Measurements from ENCODE around the gene CEACAM18. TPM values are rescaled to one million over a fixed set of nuclear protein-coding genes. Genes with fewer than 3 reads are reported as not detected.

The CEACAM18 gene
- total RNA-seq (2021; fragmentation: NEBNext Ultra II Directional; extraction: Animal tissue kit (Norgen Biotek cat#: 25700)) (not detected in 2 replicates), polyA plus RNA-seq (2011; rRNA removed) (not detected in 2 replicates), polyA minus RNA-seq (2011; rRNA and poly(A)+ RNA removed) (not detected in 2 replicates)
- polyA plus RNA-seq (2011; cell fraction: cytosol; rRNA removed), result not detected
- polyA plus RNA-seq (2011; cell fraction: nucleus; rRNA removed), result not detected
- polyA plus RNA-seq (2012, experiment 1 of 2), result not detected in 4 replicates
- not detected for polyA plus RNA-seq (2012, experiment 2 of 2)
- not detected for polyA plus RNA-seq (2013, experiment 1 of 2)
- polyA plus RNA-seq (2013, experiment 2 of 2), result not detected
- not detected for polyA minus RNA-seq (2011; cell fraction: cytosol; rRNA and poly(A)+ RNA removed)
- not detected for polyA minus RNA-seq (2011; cell fraction: nucleus; rRNA and poly(A)+ RNA removed)
- long read RNA-seq, experiment 1, result 0 reads
- long read RNA-seq, experiment 2, result 0 reads

DNA sequence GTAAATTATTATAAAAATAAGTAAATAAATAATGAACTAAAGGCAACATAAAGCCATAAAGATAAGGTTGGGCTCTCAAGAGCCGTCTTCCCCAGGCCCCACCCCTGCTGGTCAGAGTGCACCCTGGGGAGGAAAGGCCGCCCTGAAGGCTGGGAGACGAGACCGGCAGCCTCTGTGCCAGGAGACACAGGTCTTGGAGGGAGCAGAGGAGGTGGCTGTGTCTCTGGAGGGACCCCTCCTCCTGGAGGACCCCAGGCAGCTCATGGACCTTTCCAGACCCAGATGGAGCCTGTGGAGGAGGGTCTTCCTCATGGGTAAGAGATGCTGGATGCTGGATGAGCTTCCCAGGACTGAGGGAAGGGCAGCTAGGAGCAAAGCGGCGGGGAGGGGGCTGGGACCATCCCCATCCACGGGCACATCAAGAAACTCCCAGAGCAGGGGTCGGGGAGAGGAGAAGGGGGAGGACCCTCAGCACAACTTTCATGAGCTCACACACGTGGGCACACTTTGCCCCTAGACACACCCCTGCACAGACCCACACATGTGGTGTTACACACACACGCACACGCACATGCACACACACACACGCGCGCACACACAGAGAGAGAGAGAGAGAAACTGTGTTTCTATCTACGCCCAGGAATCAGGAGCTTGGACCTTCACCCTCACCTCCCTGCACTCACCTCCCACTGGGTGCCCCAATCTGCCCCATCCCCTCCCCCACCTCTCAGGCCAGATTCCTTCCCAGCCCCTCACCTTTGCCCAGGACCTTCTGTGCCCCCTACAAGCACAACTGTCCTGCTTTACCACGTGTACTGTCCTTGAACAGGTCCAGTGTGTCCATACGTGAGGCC lies at the start of gene CEACAM18:
Gene CEACAM18, plus strand, starts transcription at position 159 of the 854 bp plus-strand sequence.
- Histone ChIP-seq H3K18ac (ENCODE audit: extremely low read depth, low read length) (no peak within 1 kb of the TSS), H3K27me3 (replicated peaks in 1 of 4; ENCODE audit: control insufficient read depth in 3 of 4, extremely low read depth in 1 of 4, insufficient read depth in 3 of 4, low read length in 3 of 4) (no peaks in the 10 kb centered on the region), H3K9ac (replicated peaks in 1 of 4; ENCODE audit: extremely low read depth in 1 of 4, low read depth in 3 of 4, low read length in 3 of 4) (no peak within 1 kb of the TSS), H3K56ac (replicated peaks; ENCODE audit: insufficient read length, low read depth, low read length) (no peak within 1 kb of the TSS), H3K4me1 (replicated peaks in 1 of 4; ENCODE audit: control insufficient read depth in 3 of 4, insufficient read depth in 4 of 4, low read length in 3 of 4) (no peaks in the 10 kb centered on the region), H3K23me2 (ENCODE audit: low read depth, low read length) (no peaks in the 10 kb centered on the region), H3K23ac (ENCODE audit: insufficient read length) (no peak within 1 kb of the TSS), H2BK12ac (ENCODE audit: low read depth, low read length) (no peak within 1 kb of the TSS), H3K36me3 (ENCODE audit: control insufficient read depth in 2 of 4, insufficient read depth in 4 of 4, low read length in 3 of 4) (no peaks in the 10 kb centered on the region), H4K5ac (ENCODE audit: insufficient read length, low read depth, low read length) (no peak within 1 kb of the TSS), H3K9me3 (ENCODE audit: insufficient read depth in 2 of 2, low read depth in 1 of 2, low read length in 1 of 2) (peaks cover 46 to 69% of the 10 kb centered on the region in 2 experiments), H3K14ac (ENCODE audit: insufficient read length) (no peak within 1 kb of the TSS), H2BK120ac (replicated peaks; ENCODE audit: low read depth, low read length) (no peak within 1 kb of the TSS), H4K20me1 (replicated peaks in 1 of 2; ENCODE audit: control insufficient read depth in 1 of 2, insufficient read depth in 2 of 2, low read length in 2 of 2) (no peaks in the 10 kb centered on the region), H2BK5ac (ENCODE audit: low read depth, low read length) (no peak within 1 kb of the TSS), H3K27ac (ENCODE audit: low read depth, low read length) (no peak within 1 kb of the TSS), H2BK20ac (ENCODE audit: low read length) (no peak within 1 kb of the TSS), H3K4me3 (ENCODE audit: extremely low read depth in 1 of 4, insufficient read depth in 2 of 4, low read depth in 3 of 4, low read length in 4 of 4) (no peak within 1 kb of the TSS), H2AFZ (ENCODE audit: low read length) (no peak within 1 kb of the TSS), H3K79me2 (ENCODE audit: control insufficient read depth in 1 of 2, insufficient read depth in 2 of 2, low read length in 2 of 2) (no peaks in the 10 kb centered on the region), H3K79me1 (ENCODE audit: low read depth, low read length) (no peaks in the 10 kb centered on the region), H2BK15ac (ENCODE audit: low read length) (no peak within 1 kb of the TSS), H3K4me2 (ENCODE audit: insufficient read depth in 1 of 2, low read depth in 2 of 2, low read length in 2 of 2) (no peak within 1 kb of the TSS), H2AK5ac (ENCODE audit: low read depth, low read length) (no peak within 1 kb of the TSS), H4K91ac (replicated peaks; ENCODE audit: insufficient read length, low read length) (no peak within 1 kb of the TSS), H4K8ac (ENCODE audit: extremely low read depth, insufficient read depth, low read length) (no peak within 1 kb of the TSS), H3K4ac (replicated peaks; ENCODE audit: insufficient read length, low read depth, low read length) (no peak within 1 kb of the TSS)
- DNase-seq (ENCODE audit: low read depth in 1 of 2, low spot score in 2 of 2) (no peak), FAIRE-seq (no peak)
- no peak for TF ChIP-seq SUZ12 (IDR thresholded peaks at IDR 0.05; ENCODE audit: low read length)
- TF ChIP-seq POLR2AphosphoS5 (IDR thresholded peaks at IDR 0.05; ENCODE audit: low read depth, low read length), result no peak
- no peak for TF ChIP-seq HDAC6 (IDR thresholded peaks at IDR 0.05; ENCODE audit: low read depth, low read length)
- no peak for TF ChIP-seq YY1 (IDR thresholded peaks at IDR 0.05; ENCODE audit: low read depth, low read length)
- CTCF ChIA-PET (ENCODE audit: partially characterized antibody), result interaction anchor here (1.0 to 1.2 kb wide), 2 partner anchors 36 to 52 kb away, joined by 3 to 4 read pairs; no protein-coding TSS in a partner anchor
- WGBS, 2 experiments (ENCODE audit: extremely low coverage in 1 of 2, insufficient coverage in 1 of 2, insufficient read length in 1 of 2, insufficient replicate concordance in 2 of 2, low coverage in 1 of 2, low lambda C conversion rate in 2 of 2, missing lambda C conversion rate in 1 of 2), result 79% methylated on average over 15 of the region's 17 CpGs; no CpG with 5 or more reads in 1 of the 2 experiments
- POLR2A ChIA-PET (ENCODE audit: partially characterized antibody), result no interaction called here

All from H1 (cell line).